Midbrain (tissue), 1 donor: ENCODE data around the gene SHISA5.
"Not testable (repeated sequence)": the region's sequence is repeated elsewhere in the genome, so short reads cannot be mapped to it uniquely, and the experiment has no call there.

Experiments
- DNase-seq: peaks from one replicate; lab custom pipeline; 2025; lab: John Stamatoyannopoulos, UW

SHISA5 gene

GRCh38 chr3:48519277-48519643 is 15.3 kb upstream of the SHISA5 start:
- no peak for DNase-seq

GRCh38 chr3:48518638-48519276 is 14.8 kb upstream of the SHISA5 start:
- no peak for DNase-seq

GRCh38 chr3:48518069-48518468 is 14.1 kb upstream of the SHISA5 start:
- no peak for DNase-seq

GRCh38 chr3:48516571-48516970 is 12.6 kb upstream of the SHISA5 start:
- no peak for DNase-seq

GRCh38 chr3:48514431-48515227 is 10.7 kb upstream of the SHISA5 start:
- no peak for DNase-seq

GRCh38 chr3:48511551-48511950 is 7.6 kb upstream of the SHISA5 start:
- DNase-seq = no peak

GRCh38 chr3:48507256-48508061 is 3.5 kb upstream of the SHISA5 start:
- no peak for DNase-seq

- no peak for DNase-seq
These were observed 2.1 kb upstream of the SHISA5 start for GRCh38 chr3:48505968-48506504.

- DNase-seq = no peak
These were observed 1.2 kb upstream of the SHISA5 start for GRCh38 chr3:48505146-48505545.

GRCh38 chr3:48503401-48504050 is 448 bp downstream of the SHISA5 start:
- DNase-seq = no peak

- DNase-seq = no peak
These were observed 1.2 kb downstream of the SHISA5 start for GRCh38 chr3:48502728-48503168.

GRCh38 chr3:48502121-48502520 is 1.9 kb downstream of the SHISA5 start:
- no peak for DNase-seq

GRCh38 chr3:48501196-48501595 is 2.8 kb downstream of the SHISA5 start:
- DNase-seq = no peak

- no peak for DNase-seq
These were observed 3.3 kb downstream of the SHISA5 start for GRCh38 chr3:48500656-48501055.

- no peak for DNase-seq
These were observed 10.8 kb downstream of the SHISA5 start for GRCh38 chr3:48493203-48493501.

- DNase-seq = no peak
These were observed 11.3 kb downstream of the SHISA5 start for GRCh38 chr3:48492461-48493202.

GRCh38 chr3:48486952-48487351 is 17.0 kb downstream of the SHISA5 start:
- DNase-seq = no peak

- not testable (repeated sequence) for DNase-seq
These were observed 21.2 kb downstream of the SHISA5 start for GRCh38 chr3:48482822-48483221.

- not testable (repeated sequence) for DNase-seq
These were observed 23.1 kb downstream of the SHISA5 start for GRCh38 chr3:48480891-48481290.

- DNase-seq = no peak
These were observed 25.1 kb downstream of the SHISA5 start for GRCh38 chr3:48478626-48479555.
